Mucosa of rectum (tissue), 2 donors: Measurements from ENCODE around the gene ROGDI.

ENCODE experiments used
- H3K27ac ChIP-seq, 2 donors: one replicate each; pipeline ENCODE4 v1.7.0; 2013; ENCODE audit warnings: inconsistent platforms in 2 of 2, low read depth in 2 of 2, low read length in 2 of 2
- H3K27me3 ChIP-seq, 2 donors: one replicate each; pipeline ENCODE4 v1.7.0; 2013; ENCODE audit warnings: low read length in 2 of 2; ENCODE audit not compliant: control insufficient read depth in 2 of 2, insufficient read depth in 2 of 2
- H3K36me3 ChIP-seq, 2 donors: one replicate each; pipeline ENCODE4 v1.7.0; 2013; ENCODE audit warnings: low read length in 2 of 2; ENCODE audit not compliant: control insufficient read depth in 2 of 2, insufficient read depth in 2 of 2
- H3K4me1 ChIP-seq, 2 donors: one replicate each; pipeline ENCODE4 v1.7.0; 2013; ENCODE audit warnings: low read length in 2 of 2, mild to moderate bottlenecking in 1 of 2; ENCODE audit not compliant: control insufficient read depth in 2 of 2, insufficient read depth in 2 of 2
- H3K4me3 ChIP-seq, 2 donors: one replicate each; pipeline ENCODE4 v1.7.0; 2013; ENCODE audit warnings: low read length in 2 of 2
- H3K9ac ChIP-seq, 2 donors: one replicate each; pipeline ENCODE4 v1.7.0; 2013; ENCODE audit warnings: low read length in 2 of 2, low read depth in 1 of 2, mild to moderate bottlenecking in 1 of 2
- H3K9me3 ChIP-seq, 2 donors: one replicate each; pipeline ENCODE4 v1.7.0; 2013; ENCODE audit warnings: low read length in 2 of 2; ENCODE audit not compliant: control insufficient read depth in 2 of 2
- donor health status: healthy.
- donor health status: Normal muscosa, but diverticular disease.

The ROGDI gene

GRCh38 chr16:4754865-4755264, 47.6 kb downstream of the ROGDI start:
- H3K27me3 ChIP-seq: no peaks in the 10 kb centered on the region
- H3K9ac ChIP-seq: no peak overlapping the region
- H3K27ac ChIP-seq: no peak overlapping the region
- H3K36me3 ChIP-seq: peaks cover 29 to 56% of the 10 kb centered on the region in 2 donors
- H3K9me3 ChIP-seq: peaks cover 0 to 2% of the 10 kb centered on the region in 2 donors
- H3K4me1 ChIP-seq: no peaks in the 10 kb centered on the region
- no peak overlapping the region for H3K4me3 ChIP-seq

DNA sequence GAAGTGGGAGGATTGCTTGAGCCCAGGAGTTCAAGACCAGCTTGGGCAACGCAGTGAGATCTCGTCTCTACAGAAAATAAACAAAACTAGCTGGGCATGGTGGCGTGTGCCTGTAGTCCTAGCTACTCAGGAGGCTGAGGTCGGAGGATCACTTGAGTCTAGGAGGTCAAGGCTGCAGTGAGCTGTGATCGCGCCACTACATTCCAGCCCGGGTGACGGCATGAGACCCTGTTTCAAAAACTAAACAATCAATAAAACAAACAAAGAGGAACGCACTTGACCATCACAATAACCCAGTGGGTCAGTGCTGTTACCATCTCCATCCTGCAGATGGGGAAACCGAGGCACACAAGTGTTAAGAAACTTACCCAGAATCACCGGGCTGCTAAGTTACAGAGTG, 49.2 kb downstream of the ROGDI start:
- H3K27me3 ChIP-seq: no peaks in the 10 kb centered on the region
- no peak overlapping the region for H3K4me3 ChIP-seq
- H3K9me3 ChIP-seq: peaks cover 0 to 2% of the 10 kb centered on the region in 2 donors
- no peak overlapping the region for H3K27ac ChIP-seq
- no peak overlapping the region for H3K9ac ChIP-seq
- H3K4me1 ChIP-seq: no peaks in the 10 kb centered on the region
- H3K36me3 ChIP-seq: peaks cover 26 to 43% of the 10 kb centered on the region in 2 donors

GRCh38 chr16:4752351-4753100, 49.9 kb downstream of the ROGDI start:
- H3K9me3 ChIP-seq: peaks cover 0 to 2% of the 10 kb centered on the region in 2 donors

GRCh38 chr16:4750896-4751295, 51.5 kb downstream of the ROGDI start:
- Histone ChIP-seq H3K9me3 (peaks cover 0 to 2% of the 10 kb centered on the region in 2 donors), H3K36me3 (peaks cover 25 to 38% of the 10 kb centered on the region in 2 donors), H3K27ac (no peak overlapping the region), H3K27me3 (no peaks in the 10 kb centered on the region), H3K9ac (no peak overlapping the region), H3K4me1 (peaks cover 2 to 3% of the 10 kb centered on the region in 2 donors), H3K4me3 (no peak overlapping the region)

More at GRCh38 chr16:4752351-4753100, 49.9 kb downstream of the ROGDI start:
- Histone ChIP-seq H3K9ac (no peak overlapping the region), H3K36me3 (peaks cover 26 to 39% of the 10 kb centered on the region in 2 donors), H3K27ac (no peak overlapping the region), H3K27me3 (no peaks in the 10 kb centered on the region), H3K4me1 (peaks cover 0 to 2% of the 10 kb centered on the region in 2 donors), H3K4me3 (no peak overlapping the region)

DNA sequence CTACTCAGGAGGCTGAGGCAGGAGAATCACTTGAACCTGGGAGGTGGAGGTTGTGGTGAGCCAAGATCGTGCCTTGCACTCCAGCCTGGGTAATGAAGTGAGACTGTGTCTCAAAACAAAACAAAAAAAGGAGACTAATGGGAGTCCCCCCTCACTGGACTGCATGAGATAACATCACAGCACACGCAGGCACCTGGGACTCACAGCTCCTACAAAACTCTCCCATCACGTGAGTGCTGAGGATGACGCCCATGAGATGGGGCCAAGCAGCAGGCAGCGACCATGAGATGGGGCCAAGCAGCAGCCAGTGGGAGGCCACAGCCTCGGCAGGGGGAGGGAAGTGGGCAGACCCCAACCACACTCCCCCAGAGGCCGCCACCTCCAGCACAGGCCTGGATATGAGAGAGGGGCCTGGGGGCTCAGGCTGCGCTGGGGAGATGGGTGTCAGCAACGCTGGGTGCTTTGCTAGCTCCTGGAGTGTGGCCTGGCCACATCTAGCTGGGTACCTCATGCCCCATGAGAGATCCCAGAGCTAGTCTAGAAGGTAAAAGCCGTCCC, 52.7 kb downstream of the ROGDI start:
- Histone ChIP-seq H3K9me3 (no peaks in the 10 kb centered on the region), H3K27ac (no peak overlapping the region), H3K36me3 (peaks cover 20 to 30% of the 10 kb centered on the region in 2 donors), H3K9ac (no peak overlapping the region), H3K4me1 (peaks cover 2 to 3% of the 10 kb centered on the region in 2 donors), H3K4me3 (no peak overlapping the region), H3K27me3 (no peaks in the 10 kb centered on the region)

GRCh38 chr16:4748682-4749411, 53.6 kb downstream of the ROGDI start:
- no peak overlapping the region for H3K27ac ChIP-seq
- H3K36me3 ChIP-seq: peaks cover 15 to 25% of the 10 kb centered on the region in 2 donors
- H3K9me3 ChIP-seq: no peaks in the 10 kb centered on the region

GRCh38 chr16:4747906-4748681, 54.3 kb downstream of the ROGDI start:
- Histone ChIP-seq H3K27ac (peak overlapping the region in 1 of 2 donors; percentile 56), H3K9me3 (no peaks in the 10 kb centered on the region), H3K9ac (no peak overlapping the region), H3K27me3 (no peaks in the 10 kb centered on the region), H3K36me3 (peaks cover 10 to 18% of the 10 kb centered on the region in 2 donors), H3K4me3 (no peak overlapping the region), H3K4me1 (peaks cover 3 to 8% of the 10 kb centered on the region in 2 donors)

More at GRCh38 chr16:4748682-4749411, 53.6 kb downstream of the ROGDI start:
- H3K9ac ChIP-seq: no peak overlapping the region
- no peak overlapping the region for H3K4me3 ChIP-seq
- no peaks in the 10 kb centered on the region for H3K27me3 ChIP-seq
- H3K4me1 ChIP-seq: peaks cover 2 to 3% of the 10 kb centered on the region in 2 donors

GRCh38 chr16:4746991-4747574, 55.4 kb downstream of the ROGDI start:
- no peaks in the 10 kb centered on the region for H3K27me3 ChIP-seq
- no peaks in the 10 kb centered on the region for H3K9me3 ChIP-seq
- peak overlapping the region in 1 of 2 donors; percentile 56 for H3K27ac ChIP-seq
- H3K4me3 ChIP-seq: no peak overlapping the region
- H3K36me3 ChIP-seq: peaks cover 9 to 11% of the 10 kb centered on the region in 2 donors
- H3K4me1 ChIP-seq: peaks cover 6 to 12% of the 10 kb centered on the region in 2 donors
- H3K9ac ChIP-seq: no peak overlapping the region
